HG03097 (cell line): ENCODE data around the gene ASB4.
"Not testable (repeated sequence)": the region's sequence is repeated elsewhere in the genome, so short reads cannot be mapped to it uniquely, and the experiment has no call there.

ENCODE experiments used
- ATAC-seq: cut with Tn5 transposase; IDR thresholded peaks from one replicate; pipeline ENCODE4 v1.9.1; 2021; ENCODE audit not compliant: unreplicated experiment, low FRiP score

The ASB4 gene

DNA sequence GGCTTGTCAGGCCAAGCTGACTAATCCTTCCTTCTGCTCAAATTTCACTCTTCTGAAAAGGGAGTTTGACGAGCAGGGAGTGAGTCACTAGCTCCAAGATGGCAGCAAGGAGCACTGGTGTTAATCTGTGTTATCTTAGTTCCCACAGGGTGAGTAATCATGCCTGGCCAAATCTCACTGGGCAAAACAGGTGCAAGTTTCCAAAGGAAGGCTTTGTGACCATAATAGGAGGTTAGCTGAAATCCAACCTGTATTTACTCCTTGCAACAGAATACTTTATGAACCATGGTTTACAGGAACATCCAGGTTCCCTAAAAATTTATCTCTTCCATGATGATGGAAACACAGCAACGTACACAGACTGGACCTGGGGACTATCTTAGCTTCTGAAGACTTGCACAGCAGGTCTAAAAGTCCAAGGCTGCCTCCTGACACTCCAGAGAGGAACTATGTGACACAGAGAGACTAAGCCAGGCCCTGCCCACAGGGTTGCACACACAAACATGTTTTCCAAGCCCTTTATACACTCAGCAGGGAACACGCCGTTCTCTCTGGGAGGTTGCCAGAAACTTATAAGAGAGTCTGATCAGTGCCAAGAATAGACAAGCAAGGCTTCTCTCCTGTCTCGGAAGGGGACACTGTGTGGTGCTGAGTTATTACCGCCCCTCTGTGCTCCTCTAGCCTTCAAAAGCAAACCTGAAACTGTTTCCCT lies 64.2 kb downstream of the ASB4 start:
- ATAC-seq, result no peak

DNA sequence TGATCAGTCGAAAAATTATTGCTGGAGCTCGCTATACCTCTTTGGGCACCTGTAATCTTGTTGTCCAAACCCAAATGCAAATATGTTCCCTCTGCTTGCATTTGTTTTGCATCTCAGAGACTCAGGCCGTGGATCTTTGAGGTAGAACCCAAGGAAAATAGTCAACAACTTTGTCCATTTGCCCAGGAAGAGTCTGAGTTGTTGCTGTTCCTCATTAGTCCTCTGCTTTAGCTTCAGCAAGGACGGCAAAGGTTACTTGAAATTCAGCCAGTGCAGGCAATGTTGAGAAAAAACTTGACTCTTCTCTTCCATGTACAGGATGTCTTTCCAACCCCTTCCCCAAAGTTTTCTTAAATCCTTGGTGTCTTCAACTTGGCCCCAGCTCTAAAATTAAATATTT lies 64.8 kb downstream of the ASB4 start:
- ATAC-seq, result no peak

DNA sequence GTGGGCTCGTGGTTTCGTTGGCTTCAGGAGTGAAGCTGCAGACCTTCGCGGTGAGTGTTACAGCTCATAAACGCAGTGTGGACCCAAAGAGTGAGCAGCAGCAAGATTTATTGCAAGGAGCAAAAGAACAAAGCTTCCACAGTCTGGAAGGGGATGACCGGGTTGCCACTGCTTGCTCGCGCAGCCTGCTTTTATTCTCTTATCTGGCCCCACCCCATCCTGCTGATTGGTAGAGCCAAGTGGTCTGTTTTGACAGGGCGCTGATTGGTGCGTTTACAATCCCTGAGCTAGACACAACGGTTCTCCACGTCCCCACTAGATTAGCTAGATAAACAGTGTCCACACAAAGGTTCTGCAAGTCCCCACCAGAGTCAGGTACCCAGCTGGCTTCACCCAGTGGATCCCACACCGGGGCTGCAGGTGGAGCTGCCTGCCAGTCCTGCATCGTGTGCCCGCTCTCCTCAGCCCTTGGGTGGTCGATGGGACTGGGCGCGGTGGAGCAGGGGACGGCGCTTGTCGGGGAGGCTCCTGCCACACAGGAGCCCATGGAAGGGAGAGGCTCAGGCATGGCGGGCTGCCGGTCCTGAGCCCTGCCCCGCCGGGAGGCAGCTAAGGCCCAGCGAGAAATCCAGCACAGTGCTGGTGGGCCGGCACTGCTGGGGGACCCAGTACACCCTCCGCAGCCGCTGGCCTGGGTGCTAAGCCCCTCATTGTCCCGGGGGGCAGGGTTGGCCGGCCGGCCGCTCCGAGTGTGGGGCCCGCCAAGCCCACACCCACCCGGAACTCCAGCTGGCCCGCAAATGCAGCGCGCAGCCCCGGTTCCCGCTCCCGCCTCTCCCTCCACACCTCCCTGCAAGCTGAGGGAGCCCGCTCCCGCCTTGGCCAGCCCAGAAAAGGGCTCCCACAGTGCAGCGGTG lies 66.5 kb downstream of the ASB4 start:
- ATAC-seq, result not testable (repeated sequence)

DNA sequence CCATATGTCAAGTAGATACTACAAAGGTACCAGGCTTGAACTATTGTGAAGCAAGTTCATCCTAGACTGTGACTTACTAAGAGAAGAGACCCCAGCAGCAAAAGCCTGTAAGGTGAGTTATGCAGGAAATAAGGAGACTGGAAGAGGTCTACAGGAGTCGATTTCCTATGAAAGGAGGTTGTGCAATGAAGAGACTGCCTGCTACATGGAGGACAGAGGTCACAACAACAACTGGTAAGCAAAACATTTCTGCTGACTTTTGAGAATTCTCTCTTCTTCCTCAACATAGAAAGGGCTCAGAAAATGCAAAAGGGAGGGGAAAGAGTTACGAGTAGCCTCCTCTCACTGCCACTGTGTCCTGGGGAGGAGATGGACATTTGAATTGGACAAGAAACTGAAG lies 68.2 kb downstream of the ASB4 start:
- ATAC-seq, result no peak

DNA sequence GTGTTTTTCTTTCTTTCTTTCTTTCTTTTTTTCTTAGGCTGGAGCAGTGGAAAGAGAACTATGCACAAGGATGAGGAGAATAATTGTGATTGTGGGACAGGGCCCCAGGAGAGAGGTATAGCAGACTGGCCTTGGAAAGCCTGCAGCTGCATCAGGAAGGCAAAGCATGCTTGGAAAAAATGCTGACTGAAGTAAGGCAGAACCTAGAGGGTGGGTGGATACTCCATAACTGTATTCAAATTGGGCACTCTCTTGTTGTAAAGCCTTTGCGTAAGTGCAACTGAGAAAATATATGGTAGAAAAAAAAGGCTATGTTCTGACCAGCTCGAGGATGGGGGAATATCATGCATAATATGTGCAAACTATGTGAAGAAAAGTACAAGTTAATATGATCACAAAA lies 71.0 kb downstream of the ASB4 start:
- no peak for ATAC-seq

DNA sequence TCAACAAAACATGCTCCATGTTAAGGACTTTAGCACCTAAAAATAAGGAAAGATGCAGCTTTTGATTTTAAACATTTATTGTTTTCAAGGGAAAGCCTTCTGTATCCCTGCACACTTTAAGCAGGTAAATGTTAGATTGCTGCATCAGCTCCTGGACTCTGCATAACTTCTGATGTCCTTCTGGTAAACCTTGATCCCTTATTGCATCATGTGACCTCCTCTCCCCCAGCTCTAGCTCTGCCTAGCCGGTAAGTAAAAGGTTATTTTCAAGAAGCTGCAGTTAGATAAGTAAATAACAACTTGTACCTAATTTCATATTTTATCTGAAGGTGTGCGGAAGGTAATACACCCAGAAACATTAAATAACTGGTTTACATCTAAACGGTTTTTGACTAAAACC lies 73.1 kb downstream of the ASB4 start:
- no peak for ATAC-seq

DNA sequence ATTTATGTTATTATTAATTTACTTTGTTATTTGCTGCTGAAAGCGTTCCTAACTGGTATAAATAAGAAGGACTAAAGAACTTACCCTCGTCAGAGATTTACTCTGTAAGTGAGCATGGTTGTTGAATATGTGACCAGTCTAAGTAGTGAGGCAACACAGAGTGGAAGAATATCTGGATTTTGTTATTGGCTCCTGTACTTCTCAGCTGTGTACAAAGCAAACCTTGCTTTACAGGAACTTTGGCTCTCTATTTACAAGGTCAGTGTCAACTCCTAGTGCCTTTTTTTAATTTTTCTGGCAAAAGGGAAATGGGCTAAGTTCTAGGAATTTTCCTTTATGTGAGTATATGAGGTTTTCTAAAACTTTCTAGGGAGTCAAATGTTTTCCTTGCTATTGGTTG lies 74.9 kb downstream of the ASB4 start:
- no peak for ATAC-seq

DNA sequence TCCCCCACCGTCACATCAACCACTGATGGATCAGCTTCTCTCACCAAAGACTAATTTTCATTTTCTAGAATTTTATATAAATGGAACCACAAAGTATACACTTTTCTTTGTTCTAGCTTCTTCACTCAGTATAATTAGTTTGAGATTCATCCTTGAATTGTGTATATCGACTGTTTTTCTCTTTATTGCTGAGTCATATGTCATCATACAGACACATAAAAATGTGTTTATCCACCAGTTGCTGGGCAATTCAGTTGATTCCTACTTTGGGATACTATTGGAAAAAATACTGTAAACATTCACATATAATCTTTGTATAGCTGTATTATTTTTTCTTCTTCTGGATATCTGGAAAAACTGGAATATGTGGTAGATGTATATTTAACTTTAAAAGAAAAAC lies 84.0 kb downstream of the ASB4 start:
- ATAC-seq, result no peak

DNA sequence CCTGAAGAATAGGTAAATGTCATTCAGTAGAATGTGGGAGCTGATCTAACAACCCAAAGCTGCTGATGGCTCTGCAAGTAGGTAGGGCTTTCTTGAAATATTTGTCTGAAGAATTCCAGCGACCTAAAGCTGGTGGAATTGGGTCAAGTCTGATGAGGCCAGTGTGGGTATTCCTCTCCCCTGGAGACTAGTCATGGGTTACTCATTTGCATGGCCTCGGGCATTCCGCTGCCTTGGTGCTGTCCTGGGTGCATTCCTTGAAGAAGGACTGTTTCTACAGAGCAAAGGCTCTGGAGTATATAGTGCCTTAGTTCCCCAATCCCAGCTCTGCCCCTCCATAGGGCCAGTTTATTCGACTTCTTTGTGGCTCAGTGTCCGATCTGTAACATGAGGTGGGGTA lies 91.4 kb downstream of the ASB4 start:
- ATAC-seq, result no peak

DNA sequence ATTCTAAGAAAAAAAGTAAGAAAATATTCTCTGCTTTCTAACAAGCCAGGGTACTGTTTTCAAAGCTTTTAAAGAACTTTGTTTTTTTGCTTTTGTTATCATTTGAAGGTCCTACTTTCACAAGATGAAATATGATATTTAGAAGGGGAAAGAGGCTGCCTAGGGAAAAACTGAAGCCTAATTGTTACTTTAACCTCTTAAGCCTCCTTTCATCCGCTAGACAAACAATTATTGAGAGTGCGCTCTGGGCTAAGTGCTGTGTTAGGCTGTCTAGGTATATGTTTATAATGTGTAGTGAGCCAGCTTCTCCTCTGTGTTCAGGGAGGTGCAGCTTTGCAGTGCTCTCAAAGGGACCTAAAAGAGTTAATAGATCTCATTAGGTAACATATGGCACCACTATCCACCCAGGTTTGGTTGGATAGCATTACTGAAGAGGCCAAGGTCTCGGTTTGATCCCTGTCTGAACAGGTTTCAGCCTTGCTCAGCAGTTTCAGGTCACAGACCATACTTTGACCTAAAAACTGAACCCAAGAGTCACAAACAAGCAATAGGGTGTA lies 92.6 kb downstream of the ASB4 start:
- ATAC-seq, result no peak

DNA sequence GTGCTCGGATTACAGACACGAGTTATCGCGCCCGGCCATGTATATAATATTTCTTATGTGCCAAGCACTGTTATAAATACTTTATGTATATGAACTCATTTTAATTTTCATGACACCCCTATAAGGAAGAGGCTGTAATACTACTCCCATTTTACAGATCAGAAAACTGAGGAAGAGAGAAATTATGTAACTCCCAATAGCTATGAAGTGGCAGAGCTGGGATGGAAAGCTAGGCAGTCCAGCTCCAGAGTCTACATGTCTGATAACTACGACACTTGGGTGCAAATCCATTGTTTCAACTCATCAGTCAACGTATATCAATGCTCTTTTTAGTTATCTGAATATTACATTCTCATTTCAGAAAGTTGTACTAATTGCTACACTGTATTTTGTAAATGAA lies 93.6 kb downstream of the ASB4 start:
- ATAC-seq, result no peak

DNA sequence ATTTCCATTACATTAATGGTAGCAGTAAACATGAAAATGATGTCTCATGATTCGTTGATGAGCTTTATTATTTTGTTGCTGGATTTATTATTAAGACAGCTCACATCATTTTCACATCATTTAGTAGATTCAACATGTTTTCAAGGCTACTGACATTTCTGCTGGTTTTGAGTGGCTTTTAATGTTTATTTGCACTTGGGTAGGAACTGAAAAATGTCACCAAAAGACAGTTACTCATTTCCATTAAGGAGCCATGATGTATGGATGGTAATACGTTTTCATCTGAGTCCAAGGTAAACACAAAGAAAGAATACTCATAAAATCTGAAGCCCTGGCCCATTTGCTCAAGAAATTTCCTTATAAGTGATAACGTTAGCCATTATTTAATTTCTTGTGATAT lies 95.7 kb downstream of the ASB4 start:
- ATAC-seq, result no peak

DNA sequence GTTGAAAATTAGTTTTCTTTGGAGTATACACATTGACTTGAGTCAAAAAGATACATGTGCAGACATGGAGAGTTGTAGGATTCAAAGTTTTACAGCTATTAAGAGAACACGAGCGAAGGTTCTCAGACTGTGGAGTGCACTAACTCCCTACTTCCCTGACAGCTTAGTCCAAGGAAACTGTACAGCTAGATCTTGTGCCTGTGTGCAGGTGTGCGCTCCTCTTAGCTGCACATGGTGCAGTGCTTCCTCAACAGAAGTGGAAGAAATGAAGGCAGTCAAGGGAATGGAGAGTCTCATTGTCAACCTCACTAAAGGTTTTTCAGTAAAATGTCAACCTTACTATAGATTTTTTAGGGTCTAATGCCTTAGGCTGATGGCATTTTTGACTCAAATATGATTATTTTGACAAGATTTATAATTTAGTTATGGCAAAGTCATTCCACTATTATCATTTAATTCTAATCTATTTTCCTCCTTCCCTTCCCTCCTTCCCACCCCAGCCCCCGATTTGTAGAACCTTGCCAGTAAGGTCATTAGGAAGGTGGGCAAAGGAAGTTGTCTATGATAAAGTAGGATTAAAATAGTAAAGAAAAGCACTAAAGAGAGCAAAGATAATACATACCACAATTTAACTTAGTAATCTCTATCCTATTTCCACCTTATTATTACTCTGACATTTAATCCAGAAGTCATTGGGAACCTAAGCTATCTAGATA lies 97.0 kb downstream of the ASB4 start:
- no peak for ATAC-seq

DNA sequence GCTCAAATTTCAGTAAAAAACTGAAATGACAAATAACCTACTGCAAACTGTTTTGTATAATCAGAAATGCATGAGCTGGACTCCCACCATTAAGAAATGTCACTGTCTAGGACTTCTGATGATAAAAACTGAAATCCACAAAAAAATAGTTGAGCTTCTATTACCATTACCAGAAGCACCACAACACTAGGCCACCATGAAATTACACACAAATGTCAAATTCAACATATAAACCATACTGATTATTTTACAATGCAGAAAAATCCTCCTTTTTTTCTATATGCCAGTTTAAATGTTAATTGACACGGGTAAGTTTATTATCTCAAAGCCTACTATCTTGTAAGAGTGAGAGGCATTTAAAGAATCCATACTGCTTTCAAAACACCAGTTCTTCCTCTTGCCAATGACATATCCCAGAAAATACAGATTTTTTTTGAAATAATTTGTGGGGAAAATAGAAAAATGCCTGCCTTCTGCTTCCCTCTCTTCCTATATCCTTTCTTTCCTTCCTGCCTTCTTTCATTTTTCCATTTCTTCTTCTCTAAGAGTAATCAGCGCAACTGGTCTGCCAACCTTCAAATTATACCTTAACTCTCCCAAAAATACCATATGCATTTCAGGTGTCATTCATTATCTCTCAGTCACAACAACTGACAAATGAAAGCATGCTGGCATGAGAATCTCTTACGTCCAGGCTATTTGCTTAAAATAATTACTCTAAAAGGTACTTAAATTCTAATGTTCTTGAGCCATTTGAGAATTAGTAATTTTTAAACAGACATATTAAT lies 98.3 kb downstream of the ASB4 start:
- no peak for ATAC-seq

DNA sequence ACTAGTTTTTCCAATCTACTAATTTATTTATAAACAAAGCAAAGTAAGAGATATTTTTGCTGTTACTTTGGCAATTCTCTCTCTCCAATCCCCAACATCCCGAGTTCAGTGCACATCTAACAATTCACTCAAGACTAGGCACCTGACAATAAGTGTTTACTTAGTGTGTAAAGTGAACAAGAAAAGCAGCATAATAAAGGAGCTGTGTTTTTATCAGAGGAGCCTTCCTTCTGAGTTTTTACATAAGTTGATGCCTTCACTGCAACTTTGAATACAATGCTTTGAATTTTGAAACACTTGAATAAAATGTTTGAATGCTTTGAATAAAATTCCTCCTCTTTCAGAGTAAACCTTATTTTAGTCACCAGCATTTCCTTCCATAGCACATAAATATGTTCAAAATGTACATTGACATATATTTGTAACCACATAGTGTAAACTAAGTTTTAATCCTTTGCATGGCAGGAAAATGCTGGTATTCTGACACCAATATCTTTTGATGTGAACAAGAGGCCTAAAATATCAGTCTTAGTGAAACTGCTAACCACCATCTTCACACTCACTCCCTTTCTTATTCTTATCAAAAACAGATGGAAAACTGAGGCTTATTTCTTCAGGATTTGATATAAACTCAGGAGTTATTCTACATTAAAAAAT lies 99.2 kb downstream of the ASB4 start:
- ATAC-seq, result no peak

DNA sequence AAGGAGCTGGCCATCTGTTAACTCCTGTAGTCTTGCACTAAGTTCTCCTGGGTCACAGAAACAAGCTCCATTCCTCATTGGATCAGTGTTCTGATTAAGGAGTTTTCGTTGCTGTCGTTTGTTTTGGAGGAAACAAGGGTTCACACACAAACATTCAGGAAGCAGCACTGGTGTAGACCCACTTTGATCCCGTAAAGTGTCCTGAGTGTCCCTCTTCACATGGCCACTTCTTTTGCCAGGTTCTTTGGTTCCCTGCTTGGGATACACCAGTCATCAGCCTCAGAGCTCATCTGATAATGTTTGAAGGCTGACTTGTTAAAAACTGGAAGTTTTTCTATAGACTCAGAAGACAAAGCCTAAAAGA lies 99.7 kb downstream of the ASB4 start:
- no peak for ATAC-seq

DNA sequence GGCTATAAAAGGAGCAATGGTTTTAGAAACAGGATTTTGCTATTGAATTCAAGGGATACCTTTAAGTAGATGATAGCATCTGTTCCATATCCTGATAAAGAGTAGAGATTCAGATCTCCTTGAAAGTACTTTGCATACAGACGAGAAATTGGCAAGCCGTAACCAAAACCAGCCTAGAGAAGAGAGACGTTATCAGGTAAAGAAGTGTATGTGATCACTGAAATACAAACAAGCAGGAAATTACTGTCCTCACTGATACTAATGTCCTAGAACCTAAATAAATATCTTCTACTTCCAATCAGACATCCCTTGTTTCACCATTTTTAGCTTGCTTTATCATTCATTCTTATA lies 101.2 kb downstream of the ASB4 start:
- ATAC-seq, result no peak

DNA sequence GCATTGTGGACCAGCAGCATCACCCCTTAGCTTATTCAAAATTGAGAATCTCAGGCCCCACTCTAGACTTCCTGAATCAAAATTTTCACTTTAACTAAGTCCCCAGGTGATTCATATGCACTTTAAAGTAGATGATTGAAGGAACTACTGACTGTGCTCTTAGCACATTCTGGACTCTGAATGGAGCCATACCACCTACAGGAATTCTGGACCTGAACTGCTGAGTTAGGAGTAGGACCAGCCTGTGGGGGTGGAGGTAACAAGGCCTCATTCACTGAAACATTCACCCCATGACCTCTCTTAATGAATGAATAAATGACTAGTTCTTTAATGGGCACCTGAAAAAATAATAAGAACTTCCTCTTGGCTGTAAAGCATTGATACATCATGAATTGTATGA lies 103.3 kb downstream of the ASB4 start:
- no peak for ATAC-seq

DNA sequence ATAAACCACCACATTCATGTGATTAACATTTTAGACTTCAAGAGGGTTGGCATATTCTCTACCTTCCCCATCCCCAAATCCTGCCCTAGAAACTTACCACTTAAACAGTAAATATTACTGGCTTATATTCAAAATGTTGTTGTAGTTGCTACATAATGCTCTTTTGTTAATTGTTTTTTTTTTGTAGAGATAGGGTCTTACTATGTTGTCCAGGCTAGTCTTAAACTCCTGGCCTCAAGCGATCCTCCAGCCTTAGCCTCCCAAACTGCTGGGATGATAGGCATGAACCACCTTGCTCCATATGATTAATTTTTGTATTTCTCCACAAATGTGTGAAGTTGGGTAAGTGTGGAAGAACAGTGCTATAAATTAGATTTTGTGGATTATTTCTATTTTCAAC lies 104.0 kb downstream of the ASB4 start:
- no peak for ATAC-seq
